B cell (primary cell): Measurements from ENCODE around the gene ZBTB16.

ENCODE experiments used
- EZH2 ChIP-seq: IDR thresholded peaks from 2 replicates; pipeline ENCODE4 v1.6.1; 2012; ENCODE audit warnings: borderline replicate concordance, low read depth, mild to moderate bottlenecking, moderate library complexity, low read length; ENCODE audit not compliant: insufficient read depth, poor library complexity, severe bottlenecking
- TF ChIP-seq, protein P1 (sequence below): fragments of 200-600 bp; IDR thresholded peaks from one replicate; pipeline ENCODE4 v1.8.0; 2022; ENCODE audit warnings: antibody characterized with exemption, mild to moderate bottlenecking

DNA sequence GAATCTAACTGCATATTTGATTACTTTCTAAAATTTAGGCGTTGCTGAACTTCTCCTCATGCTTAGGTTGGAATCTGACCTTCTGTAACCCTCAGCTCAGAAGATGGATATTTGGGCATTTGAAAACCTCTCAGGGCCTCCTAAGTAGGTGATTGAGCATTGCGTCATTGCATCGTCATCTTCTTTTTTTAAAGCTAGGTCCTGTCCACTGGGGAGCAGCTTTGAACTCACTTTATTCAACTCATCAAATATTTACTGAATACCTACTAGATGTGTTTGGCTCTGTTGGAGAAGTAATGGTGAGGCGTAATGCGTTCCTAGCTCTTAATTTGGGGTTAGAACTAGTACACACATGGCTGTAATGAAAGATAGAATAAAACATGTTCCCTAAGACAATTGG, 56.8 kb downstream of the ZBTB16 start:
- TF ChIP-seq, protein P1, sequence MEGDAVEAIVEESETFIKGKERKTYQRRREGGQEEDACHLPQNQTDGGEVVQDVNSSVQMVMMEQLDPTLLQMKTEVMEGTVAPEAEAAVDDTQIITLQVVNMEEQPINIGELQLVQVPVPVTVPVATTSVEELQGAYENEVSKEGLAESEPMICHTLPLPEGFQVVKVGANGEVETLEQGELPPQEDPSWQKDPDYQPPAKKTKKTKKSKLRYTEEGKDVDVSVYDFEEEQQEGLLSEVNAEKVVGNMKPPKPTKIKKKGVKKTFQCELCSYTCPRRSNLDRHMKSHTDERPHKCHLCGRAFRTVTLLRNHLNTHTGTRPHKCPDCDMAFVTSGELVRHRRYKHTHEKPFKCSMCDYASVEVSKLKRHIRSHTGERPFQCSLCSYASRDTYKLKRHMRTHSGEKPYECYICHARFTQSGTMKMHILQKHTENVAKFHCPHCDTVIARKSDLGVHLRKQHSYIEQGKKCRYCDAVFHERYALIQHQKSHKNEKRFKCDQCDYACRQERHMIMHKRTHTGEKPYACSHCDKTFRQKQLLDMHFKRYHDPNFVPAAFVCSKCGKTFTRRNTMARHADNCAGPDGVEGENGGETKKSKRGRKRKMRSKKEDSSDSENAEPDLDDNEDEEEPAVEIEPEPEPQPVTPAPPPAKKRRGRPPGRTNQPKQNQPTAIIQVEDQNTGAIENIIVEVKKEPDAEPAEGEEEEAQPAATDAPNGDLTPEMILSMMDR: no peak
- TF ChIP-seq EZH2: no peak
